H1 (cell line): Measurements from ENCODE around the gene EPN2.

ENCODE experiments used
- BACH1 ChIP-seq: IDR thresholded peaks from 2 replicates; pipeline ENCODE4 v1.6.1; 2012; ENCODE audit warnings: low read length, improper control_type of control experiment
- CTCF ChIP-seq, 3 experiments: IDR thresholded peaks; 1 replicate in 2 of 3; 2 replicates in 1 of 3; pipeline versions ENCODE4 v1.5.1 to v1.6.1; 2011; ENCODE audit warnings: low read length in 3 of 3, mild to moderate bottlenecking in 3 of 3, inconsistent platforms in 2 of 3, low read depth in 1 of 3, moderate library complexity in 1 of 3; ENCODE audit not compliant: insufficient read depth in 1 of 3; ENCODE audit errors: control extremely low read depth in 1 of 3
- POLR2AphosphoS5 ChIP-seq: IDR thresholded peaks from 2 replicates; pipeline ENCODE4 v1.6.1; 2011; ENCODE audit warnings: low read depth, low read length
- TCF12 ChIP-seq: IDR thresholded peaks from 2 replicates; pipeline ENCODE4 v1.6.1; 2011; ENCODE audit warnings: low read depth, mild to moderate bottlenecking, low read length

GRCh38 chr17:19335951-19336631, 98.9 kb downstream of the EPN2 start:
- TF ChIP-seq BACH1 (no peak), CTCF (IDR thresholded peaks at IDR 0.05; ENCODE audit: control extremely low read depth in 1 of 3, insufficient read depth in 1 of 3, low read depth in 1 of 3, low read length in 3 of 3) (no peak), POLR2AphosphoS5 (no peak), TCF12 (no peak)
